GM12874 (cell line): Measurements from ENCODE around the gene MYZAP.

Experiments
- TF ChIP-seq, protein P1 (sequence below): IDR thresholded peaks from 2 replicates; pipeline ENCODE4 v1.5.1; 2011; ENCODE audit warnings: low read depth, mild to moderate bottlenecking, control low read depth, low read length, moderate library complexity; ENCODE audit not compliant: insufficient read depth

Gene MYZAP

DNA sequence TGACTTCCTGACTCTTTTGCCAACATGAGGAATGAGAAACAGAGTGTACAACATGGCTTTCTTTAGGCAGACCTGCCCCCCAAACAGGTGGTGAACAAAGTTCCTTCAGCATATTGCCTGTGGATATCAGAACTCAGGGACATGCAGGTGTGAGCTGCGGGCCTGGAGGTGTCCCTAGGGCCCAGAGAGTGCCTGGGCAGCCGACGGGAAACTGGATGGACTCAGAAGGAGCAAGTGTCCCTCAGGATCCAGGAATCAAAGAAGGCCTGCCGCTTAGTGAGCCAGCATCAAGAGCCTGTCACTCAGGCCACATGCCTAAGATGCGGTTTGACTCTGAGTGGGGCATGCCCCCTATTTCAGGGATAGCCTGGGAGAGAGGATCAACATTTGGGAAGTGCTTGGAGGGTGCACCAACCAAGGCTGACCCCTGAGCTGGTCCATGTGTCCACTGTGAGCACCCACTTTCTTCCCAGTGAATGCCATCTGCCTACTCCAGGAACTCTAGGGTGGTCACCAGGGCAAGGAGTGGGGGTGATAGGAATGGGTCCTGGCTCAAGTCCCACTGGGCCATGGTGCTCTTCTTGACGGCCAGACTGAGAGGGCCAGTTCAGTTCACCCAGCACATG, 98.8 kb downstream of the MYZAP start:
- TF ChIP-seq, protein P1, sequence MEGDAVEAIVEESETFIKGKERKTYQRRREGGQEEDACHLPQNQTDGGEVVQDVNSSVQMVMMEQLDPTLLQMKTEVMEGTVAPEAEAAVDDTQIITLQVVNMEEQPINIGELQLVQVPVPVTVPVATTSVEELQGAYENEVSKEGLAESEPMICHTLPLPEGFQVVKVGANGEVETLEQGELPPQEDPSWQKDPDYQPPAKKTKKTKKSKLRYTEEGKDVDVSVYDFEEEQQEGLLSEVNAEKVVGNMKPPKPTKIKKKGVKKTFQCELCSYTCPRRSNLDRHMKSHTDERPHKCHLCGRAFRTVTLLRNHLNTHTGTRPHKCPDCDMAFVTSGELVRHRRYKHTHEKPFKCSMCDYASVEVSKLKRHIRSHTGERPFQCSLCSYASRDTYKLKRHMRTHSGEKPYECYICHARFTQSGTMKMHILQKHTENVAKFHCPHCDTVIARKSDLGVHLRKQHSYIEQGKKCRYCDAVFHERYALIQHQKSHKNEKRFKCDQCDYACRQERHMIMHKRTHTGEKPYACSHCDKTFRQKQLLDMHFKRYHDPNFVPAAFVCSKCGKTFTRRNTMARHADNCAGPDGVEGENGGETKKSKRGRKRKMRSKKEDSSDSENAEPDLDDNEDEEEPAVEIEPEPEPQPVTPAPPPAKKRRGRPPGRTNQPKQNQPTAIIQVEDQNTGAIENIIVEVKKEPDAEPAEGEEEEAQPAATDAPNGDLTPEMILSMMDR, result no peak

DNA sequence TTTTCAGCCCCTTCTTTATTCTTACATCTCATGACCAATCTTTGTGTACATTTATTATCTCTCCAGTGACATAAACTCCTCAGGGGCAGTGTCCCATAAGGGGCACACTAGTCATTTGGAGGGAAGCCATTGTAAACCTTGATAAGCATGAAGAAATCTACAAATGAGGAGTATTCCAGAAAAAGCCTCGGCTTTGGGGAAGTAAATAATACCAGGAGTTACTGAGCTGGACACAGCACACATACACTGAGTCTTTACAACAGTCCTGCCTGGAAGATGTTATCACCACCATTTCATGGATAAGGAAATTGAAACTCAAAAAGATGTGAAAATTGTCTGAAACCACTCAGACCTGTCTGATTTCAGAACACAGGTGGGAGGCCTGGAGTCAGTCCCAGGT, 99.4 kb downstream of the MYZAP start:
- TF ChIP-seq, protein P1, result no peak

DNA sequence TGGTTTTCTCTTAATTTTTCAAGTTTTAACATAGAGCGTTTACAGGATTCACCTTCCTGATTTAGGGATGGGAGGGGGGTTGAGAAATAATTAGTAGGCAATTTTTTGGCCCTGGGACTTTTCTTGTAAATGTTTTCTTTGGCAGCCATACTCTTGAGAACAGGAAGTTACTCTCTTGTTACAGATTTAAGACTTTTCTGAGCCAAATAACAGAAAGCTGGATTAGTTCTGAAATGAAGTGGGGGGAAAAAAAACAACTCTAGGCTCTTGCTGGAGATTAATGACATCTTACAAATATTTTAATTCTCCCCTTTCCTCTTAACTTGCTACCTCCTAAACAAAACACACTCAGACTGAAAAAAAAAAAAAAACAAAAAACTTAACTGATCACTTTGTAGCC, 101.0 kb downstream of the MYZAP start:
- TF ChIP-seq, protein P1, result no peak

DNA sequence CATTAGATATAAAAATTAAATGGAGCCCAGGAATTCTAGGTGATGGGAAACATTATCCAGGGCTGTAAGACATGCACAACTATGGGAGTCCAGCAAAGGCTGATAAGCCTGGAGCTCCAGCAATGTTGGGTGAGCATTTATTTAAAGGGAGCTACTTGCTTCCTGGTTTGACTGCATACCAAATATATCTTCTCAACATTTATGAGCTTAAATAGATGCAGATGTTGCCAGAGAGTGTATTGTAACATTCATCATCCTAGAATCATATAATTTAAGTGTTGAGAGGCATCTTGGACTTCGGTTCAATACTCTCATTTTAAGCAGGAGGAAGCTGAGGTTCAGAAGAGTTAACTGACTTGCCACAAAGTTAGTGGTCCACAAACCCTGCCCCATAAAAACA, 102.6 kb downstream of the MYZAP start:
- TF ChIP-seq, protein P1, result no peak

DNA sequence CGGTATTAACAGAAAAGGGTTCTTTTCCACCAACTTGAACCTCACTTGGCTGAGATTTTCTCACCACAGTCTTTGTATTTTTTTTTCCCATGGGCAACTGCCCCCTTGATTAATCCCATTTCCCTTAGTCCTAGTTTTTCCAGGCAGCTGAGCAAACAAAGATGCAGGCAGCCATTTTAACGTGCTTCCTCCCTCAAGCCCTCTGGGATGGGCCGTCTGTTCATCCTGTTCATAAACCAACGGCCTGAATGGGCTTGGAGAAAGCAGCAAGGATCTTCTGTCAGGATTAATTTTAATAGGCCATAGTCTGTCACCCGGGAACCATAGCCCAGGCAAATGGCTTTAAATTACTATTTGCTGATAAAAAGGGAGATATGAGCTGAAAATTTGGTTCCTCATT, 104.4 kb downstream of the MYZAP start:
- TF ChIP-seq, protein P1, result no peak

DNA sequence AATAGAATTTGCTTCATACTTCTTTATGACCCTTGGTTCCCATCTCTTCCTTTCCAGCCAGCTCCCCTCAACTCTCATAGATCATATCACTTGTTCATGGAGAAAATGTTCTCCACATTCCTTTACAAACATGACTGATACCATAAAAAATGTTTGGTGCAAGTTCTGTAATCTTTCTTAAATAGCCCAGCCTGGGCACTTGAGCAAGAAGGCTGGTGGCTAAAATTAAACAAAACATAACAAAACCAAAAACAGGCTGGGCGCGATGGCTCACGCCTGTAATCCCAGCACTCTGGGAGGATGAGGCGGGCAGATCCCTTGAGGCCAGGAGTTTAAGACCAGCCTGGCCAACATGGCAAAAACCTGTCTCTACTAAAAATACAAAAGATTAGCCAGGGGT, 105.9 kb downstream of the MYZAP start:
- TF ChIP-seq, protein P1, result no peak

DNA sequence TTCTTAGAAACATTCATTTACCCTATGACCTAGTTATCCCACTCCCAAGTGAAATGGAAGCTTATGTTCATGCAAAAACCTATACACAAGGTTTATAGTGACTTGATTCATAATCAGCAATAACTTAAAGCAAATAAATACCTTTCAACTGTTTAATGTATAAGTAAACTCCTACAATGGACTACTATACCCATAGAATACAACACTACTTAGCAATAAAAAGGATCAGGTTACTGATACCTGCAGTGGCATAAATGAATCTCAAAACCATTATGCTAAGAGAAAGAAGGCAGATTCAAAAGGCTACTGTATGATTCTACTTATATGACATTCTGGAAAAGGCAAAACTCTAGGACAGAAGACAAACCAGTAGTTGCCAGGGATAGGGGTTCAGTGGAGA, 106.5 kb downstream of the MYZAP start:
- TF ChIP-seq, protein P1, result no peak
